Small intestine (tissue), 7 donors: Measurements from ENCODE around the gene LAMA5. TPM values are rescaled to one million over a fixed set of nuclear protein-coding genes. Genes with fewer than 3 reads are reported as not detected.

Experiments used
- DNase-seq, 2 donors: peaks; one replicate each; pipeline versions ENCODE4 v3.0.0 to v3.0.0-alpha.2; 2013
- FAIRE-seq: peaks from 2 replicates; lab custom pipeline; 2012; peaks lifted over from hg19 to GRCh38; lab: Jason Lieb, UNC
- H3K27ac ChIP-seq, 3 donors: one replicate each; pipeline ENCODE4 v1.5.1; 2013; ENCODE audit warnings: low read length in 2 of 3, mild to moderate bottlenecking in 2 of 3, control low read depth in 1 of 3, inconsistent platforms in 1 of 3, low read depth in 1 of 3, moderate library complexity in 1 of 3
- H3K27me3 ChIP-seq, 3 donors: one replicate each; pipeline ENCODE4 v1.6.1; 2013; ENCODE audit warnings: low read length in 3 of 3, inconsistent platforms in 1 of 3; ENCODE audit not compliant: control insufficient read depth in 3 of 3, insufficient read depth in 3 of 3
- H3K36me3 ChIP-seq, 3 donors: one replicate each; pipeline ENCODE4 v1.6.1; 2013; ENCODE audit warnings: low read length in 3 of 3, inconsistent platforms in 1 of 3, low read depth in 1 of 3, mild to moderate bottlenecking in 1 of 3, moderate library complexity in 1 of 3; ENCODE audit not compliant: control insufficient read depth in 3 of 3, insufficient read depth in 2 of 3
- H3K4me1 ChIP-seq, 3 donors: one replicate each; pipeline ENCODE4 v1.6.1; 2013; ENCODE audit warnings: low read length in 2 of 3, inconsistent platforms in 1 of 3, low read depth in 1 of 3, mild to moderate bottlenecking in 1 of 3, moderate library complexity in 1 of 3; ENCODE audit not compliant: control insufficient read depth in 3 of 3, insufficient read depth in 2 of 3
- H3K4me3 ChIP-seq, 3 donors: one replicate each; pipeline ENCODE4 v1.5.1; 2013; ENCODE audit warnings: low read length in 3 of 3, control low read depth in 1 of 3, inconsistent platforms in 1 of 3, low read depth in 1 of 3, mild to moderate bottlenecking in 1 of 3, moderate library complexity in 1 of 3
- H3K9me3 ChIP-seq, 2 donors: one replicate each; pipeline ENCODE4 v1.6.1; 2013; ENCODE audit warnings: low read depth in 1 of 2, low read length in 1 of 2; ENCODE audit not compliant: control insufficient read depth in 2 of 2, insufficient read depth in 1 of 2
- WGBS, 3 donors: extraction: QIAGEN DNeasy Blood & Tissue Kit; methylation state at CpG; one replicate each; pipeline ENCODE4 v1.1.7; 2013; 5-methylcytosine and 5-hydroxymethylcytosine counted together
- polyA plus RNA-seq, 4 donors: library from polyadenylated mRNA; stranded (reverse) in 3 of 4; unstranded in 1 of 4; fragments of 200-250 nt in 3 of 4; fragments of 120-200 nt in 1 of 4; gene quantifications; one replicate each; pipeline versions ENCODE4 v1.2.1 to v1.2.3, GENCODE V29; 2013
- donor health status: healthy with polysubstance abuse.
- donor health status: control.
- donor health status: control.
- donor health status: Bipolar disorder and iron deficiency.
- donor health status: healthy.

The LAMA5 gene
- polyA plus RNA-seq, 4 donors: 1.3 to 62.8 (median 23.0) TPM

DNA sequence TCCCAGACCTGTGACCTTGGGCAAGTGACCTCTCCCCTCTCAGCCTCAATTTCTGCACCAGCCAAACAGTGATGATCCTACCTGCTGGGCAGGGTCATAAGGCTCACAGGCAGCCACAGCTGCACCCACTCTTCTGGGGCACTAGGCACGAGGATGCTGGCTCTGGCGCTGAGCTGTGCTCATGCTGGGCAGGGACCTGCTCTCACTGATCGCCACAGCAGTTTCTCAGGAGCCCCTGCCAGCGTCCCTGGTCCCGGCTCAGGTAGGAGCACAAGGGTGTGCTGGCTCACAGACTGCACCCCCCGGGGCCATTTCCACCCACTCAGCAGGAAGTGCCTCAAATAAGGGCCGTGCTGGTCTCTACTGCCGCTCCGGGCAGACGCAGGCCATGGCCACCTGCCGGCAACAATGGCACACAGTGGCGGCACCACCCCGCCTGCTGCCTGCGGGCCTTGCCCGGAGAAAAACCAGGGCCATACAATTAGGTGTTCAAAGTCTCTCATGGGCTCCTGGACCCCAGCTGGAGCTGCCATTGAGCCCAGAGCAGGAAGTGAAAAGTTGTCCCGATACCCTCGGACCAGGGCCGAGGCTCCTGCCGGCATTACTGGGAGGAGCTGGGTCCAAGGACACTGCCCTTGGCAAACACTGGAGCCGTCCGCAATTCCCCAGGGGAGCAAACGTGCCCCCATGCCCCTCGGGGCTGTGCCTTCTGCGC lies 44.5 kb upstream of the LAMA5 start:
- H3K27me3 ChIP-seq: no peaks in the 10 kb centered on the region
- H3K4me3 ChIP-seq: peak overlapping the region in 2 of 3 donors; percentile 42 to 59
- peaks cover 0 to 41% (median 0%) of the 10 kb centered on the region in 3 donors for H3K36me3 ChIP-seq
- 23 to 57% (median 30%) methylated on average over 23 to 24 of the region's 24 CpGs for WGBS, 3 donors
- peak; percentile 76 to 80 for DNase-seq
- H3K9me3 ChIP-seq: no peaks in the 10 kb centered on the region
- peak overlapping the region; percentile 90 to 97 (median 93) for H3K27ac ChIP-seq
- peaks cover 0 to 82% (median 2%) of the 10 kb centered on the region in 3 donors for H3K4me1 ChIP-seq
- no peak for FAIRE-seq

DNA sequence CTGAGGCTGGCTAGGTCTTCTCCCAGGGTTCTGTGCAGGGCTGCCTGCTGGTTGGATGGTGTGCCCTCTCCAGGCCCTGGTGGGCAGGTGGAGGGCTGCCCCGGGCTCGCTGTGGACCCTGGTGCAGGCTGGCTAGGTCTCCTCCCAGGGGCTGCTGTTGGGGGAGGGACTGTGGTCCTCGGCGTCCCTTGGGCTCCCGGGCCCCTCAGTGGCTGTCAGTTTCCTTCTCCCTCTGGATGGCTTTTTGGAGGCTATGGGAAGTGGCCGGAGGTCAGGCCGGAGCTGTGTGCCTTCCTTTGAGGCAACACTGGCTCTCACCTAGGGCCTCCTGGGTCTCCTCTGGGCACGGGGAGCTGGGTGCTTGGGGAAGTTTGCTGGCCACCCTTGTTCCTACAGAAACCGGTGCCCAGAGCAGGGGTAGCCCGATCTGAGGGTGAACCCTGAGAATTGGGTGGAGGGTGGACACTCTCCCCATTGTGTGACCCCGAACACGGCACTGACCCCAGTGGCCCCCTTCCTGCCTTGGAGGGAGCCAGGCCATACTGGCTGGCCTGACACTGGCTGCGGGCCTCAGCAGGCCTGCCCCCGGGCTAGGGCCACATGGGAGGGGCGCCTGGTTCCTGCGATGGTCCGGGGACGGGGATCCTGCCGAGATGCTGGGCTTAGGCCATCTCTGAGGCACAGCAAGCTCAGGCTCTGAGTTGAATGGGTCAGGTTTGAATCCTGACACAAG lies 43.8 kb upstream of the LAMA5 start:
- peaks cover 2 to 87% (median 2%) of the 10 kb centered on the region in 3 donors for H3K4me1 ChIP-seq
- FAIRE-seq: no peak
- no peaks in the 10 kb centered on the region for H3K27me3 ChIP-seq
- H3K36me3 ChIP-seq: peaks cover 0 to 36% (median 0%) of the 10 kb centered on the region in 3 donors
- H3K9me3 ChIP-seq: no peaks in the 10 kb centered on the region
- peak in 1 of 2 donors; percentile 11 for DNase-seq
- peak overlapping the region in 2 of 3 donors; percentile 42 to 59 for H3K4me3 ChIP-seq
- 50 to 73% (median 60%) methylated on average over 16 to 19 of the region's 19 CpGs for WGBS, 3 donors
- H3K27ac ChIP-seq: peak overlapping the region; percentile 90 to 97 (median 93)

DNA sequence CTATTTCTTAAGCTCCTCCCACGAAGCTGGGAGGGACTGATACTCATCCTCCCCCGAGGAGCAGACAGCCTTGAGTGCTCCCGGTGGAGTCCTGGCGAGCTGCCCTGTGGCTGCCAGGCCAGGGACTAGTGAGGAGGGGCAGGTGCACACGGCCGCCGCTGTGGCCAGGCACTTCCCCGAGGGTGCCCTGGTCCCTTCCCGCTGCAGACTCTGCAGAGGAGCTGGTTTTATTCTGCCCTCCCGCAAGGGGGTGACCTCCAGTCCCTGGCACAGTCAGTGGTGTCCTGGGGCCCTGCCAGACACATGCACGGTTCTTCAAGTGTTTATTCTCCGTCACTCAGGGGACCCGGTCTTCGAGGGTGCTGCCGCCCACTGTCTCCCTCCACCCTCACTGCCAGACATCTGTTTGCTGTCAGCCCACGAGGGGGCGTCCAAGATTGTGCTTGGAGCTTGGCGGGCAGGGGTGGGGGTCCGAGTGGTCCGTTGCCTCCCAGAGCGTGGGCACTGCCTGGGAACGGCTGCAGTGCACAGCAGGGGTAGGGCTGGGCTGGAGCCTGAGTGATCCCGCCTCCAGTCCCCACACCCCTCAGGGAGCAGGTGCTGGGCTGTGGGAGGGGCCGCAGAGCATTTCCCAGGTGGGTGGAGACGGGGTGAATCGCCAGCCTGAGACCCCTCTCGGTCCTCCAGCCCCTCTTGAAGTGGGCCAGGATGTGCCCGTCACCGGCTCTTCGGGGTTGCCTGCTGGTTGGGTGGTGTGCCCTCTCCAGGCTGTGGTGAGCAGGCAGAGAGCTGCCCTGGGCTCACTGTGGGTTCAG lies 43.0 kb upstream of the LAMA5 start:
- peaks cover 2 to 89% (median 5%) of the 10 kb centered on the region in 3 donors for H3K4me1 ChIP-seq
- WGBS, 3 donors: 2 to 8% (median 6%) methylated on average over 29 to 30 of the region's 30 CpGs
- no peak for FAIRE-seq

DNA sequence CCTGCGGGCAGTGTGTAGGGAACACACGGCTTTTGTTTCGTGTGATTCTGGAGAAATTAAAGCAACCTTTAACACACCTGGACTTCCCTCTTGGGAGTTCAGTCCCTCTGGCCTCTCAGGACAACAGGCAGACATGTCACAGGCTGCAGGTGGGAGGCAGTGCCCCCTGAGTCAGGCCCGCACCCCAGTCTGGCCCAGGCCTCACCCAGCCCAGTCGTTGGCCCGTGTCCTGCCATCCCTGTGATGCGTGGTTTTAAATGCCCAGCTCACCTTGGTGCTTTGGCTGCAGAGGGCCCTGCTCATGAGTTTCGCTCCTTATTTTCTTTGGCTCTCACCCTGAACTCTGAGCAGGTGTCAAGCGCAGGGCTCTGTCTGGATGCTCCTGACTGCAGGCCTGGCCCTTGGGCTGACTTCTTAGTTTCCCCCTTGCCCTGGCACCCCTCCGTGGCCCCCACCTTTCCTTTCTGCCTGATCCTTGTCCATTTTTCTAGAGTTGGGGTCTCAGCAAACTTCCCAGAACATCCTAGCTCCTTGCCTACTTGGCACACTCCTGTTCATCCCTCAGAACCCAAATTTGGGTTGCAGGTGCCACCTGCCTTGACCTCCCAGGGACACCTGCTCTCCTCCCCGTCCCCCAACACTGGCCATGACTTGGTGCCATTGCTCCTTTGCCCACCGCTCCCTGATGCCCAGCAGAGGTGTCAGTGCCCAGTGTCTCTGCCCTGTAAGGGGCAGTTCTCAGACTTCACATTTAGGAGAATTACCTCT lies 42.2 kb upstream of the LAMA5 start:
- H3K4me1 ChIP-seq: peaks cover under 1 to 82% (median 5%) of the 10 kb centered on the region in 3 donors
- DNase-seq (no peak), FAIRE-seq (no peak)
- peak overlapping the region; percentile 90 to 97 (median 93) for H3K27ac ChIP-seq
- H3K4me3 ChIP-seq: no peak overlapping the region
- 64 to 83% (median 80%) methylated on average over 12 of the region's 12 CpGs for WGBS, 3 donors
- H3K9me3 ChIP-seq: no peaks in the 10 kb centered on the region
- peaks cover 0 to 36% (median 0%) of the 10 kb centered on the region in 3 donors for H3K36me3 ChIP-seq
- H3K27me3 ChIP-seq: no peaks in the 10 kb centered on the region

More for the DNA sequence above, 43.0 kb upstream of the LAMA5 start:
- DNase-seq: peak; percentile 73 to 83
- Histone ChIP-seq H3K4me3 (peak overlapping the region in 2 of 3 donors; percentile 21 to 59), H3K36me3 (peaks cover 0 to 36% (median 0%) of the 10 kb centered on the region in 3 donors), H3K9me3 (no peaks in the 10 kb centered on the region), H3K27me3 (no peaks in the 10 kb centered on the region), H3K27ac (peak overlapping the region; percentile 90 to 97 (median 93))

DNA sequence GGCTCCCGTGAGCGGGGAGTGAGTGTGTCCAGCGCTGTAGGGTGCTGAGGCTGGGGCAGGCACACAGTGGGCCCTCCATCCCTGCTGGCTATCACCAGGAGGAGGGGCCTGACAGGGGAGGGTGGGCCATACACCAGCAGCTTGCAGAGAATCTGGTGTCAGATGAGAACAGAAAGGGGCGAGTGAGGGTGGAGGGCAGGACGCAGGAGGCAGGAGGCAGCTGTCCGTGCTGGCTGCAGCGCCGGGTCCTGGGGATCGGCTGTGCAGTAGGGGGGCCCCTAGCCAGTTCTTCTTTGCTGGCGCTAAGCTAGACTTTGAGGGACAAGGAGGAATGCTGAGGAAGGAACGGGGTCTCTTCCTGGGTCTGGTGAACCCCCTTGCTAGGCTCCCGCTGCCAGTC lies 41.5 kb upstream of the LAMA5 start:
- WGBS, 3 donors: 78 to 92% (median 82%) methylated on average over 12 of the region's 12 CpGs

DNA sequence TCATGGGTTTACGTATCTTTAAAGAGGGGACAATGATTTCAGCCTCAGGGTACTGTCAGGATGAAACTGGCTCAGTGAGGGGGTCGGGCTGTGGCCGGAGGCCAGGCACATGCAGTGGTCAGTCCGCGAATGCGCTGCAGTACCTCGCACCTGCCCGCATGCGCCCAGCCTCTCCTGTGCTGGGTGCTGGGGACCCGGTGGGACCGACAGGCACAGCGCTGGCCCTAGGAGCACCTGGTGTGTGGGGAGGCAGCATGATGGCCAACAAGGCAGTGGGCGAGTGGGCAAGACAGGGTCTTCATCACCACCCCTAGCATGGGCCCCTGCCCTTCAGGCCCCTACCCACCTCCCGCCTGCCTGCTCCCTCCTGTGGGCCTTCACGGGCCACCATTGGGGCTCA lies 40.9 kb upstream of the LAMA5 start:
- DNase-seq: no peak

More for the DNA sequence above, 41.5 kb upstream of the LAMA5 start:
- Histone ChIP-seq H3K27ac (no peak overlapping the region), H3K4me3 (no peak overlapping the region), H3K36me3 (peaks cover 0 to 36% (median 0%) of the 10 kb centered on the region in 3 donors), H3K27me3 (no peaks in the 10 kb centered on the region), H3K9me3 (no peaks in the 10 kb centered on the region), H3K4me1 (peaks cover 0 to 76% (median 5%) of the 10 kb centered on the region in 3 donors)
- FAIRE-seq: no peak
- DNase-seq: no peak

DNA sequence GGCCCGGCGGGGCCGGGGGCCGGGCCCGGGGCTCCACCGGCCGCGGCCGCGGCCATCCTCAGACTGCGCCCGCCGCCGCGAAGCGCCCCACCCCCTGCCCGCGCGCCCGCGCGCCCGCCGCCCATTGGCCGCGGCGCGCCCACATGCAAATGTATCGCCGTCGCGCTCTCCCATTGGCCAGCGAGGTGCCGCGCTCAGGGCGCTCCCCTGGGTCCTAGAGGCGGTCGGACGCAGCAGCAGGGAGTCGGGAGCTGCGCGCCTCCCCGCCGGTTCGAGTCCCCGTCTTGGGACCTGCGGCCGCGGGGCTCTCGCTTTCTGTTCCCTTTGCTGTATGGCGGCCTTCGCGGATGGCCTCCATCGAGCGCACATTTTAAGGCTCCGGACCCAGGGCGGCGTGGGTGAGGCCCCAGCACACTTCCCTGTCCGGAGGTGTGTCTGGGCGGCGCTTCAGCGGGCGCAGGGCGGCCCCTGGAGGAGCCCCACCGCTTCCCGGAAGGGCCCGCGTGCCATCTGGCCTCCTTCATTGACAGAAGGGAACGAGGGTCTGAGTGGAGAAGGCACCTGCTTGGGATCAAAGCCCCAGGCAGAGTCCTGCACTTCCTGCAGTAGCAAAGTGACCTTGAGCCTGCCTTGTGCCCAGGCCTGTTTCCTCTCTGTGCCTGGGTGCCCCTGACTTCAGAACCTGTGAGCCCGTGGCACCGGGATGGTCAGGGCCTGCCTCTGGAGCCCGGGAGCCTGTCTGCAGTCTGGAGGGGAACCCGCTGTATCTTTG lies 40.3 kb upstream of the LAMA5 start, which contains the start of gene CABLES2:
CABLES2 (minus strand) TSS at position 65 of the 772 bp plus-strand sequence; CDS start at position 56, 9 bp downstream.
- Histone ChIP-seq H3K4me1 (peaks cover 0 to 65% (median 5%) of the 10 kb centered on the region in 3 donors), H3K9me3 (no peaks in the 10 kb centered on the region), H3K36me3 (peaks cover 0 to 49% (median 0%) of the 10 kb centered on the region in 3 donors), H3K4me3 (peak within 1 kb of the TSS; percentile 70 to 93 (median 74)), H3K27ac (peak within 1 kb of the TSS; percentile 49 to 76 (median 74)), H3K27me3 (no peaks in the 10 kb centered on the region)
- no peak for FAIRE-seq
- DNase-seq: peak; percentile 94 to 97
- WGBS, 3 donors: 3 to 5% (median 4%) methylated on average over 40 to 73 of the region's 73 CpGs

More for the DNA sequence above, 40.9 kb upstream of the LAMA5 start:
- WGBS, 3 donors: 56 to 90% (median 72%) methylated on average over 15 of the region's 15 CpGs
- no peaks in the 10 kb centered on the region for H3K9me3 ChIP-seq
- no peak for FAIRE-seq
- peaks cover 0 to 70% (median 5%) of the 10 kb centered on the region in 3 donors for H3K4me1 ChIP-seq
- H3K27me3 ChIP-seq: no peaks in the 10 kb centered on the region
- H3K27ac ChIP-seq: peak overlapping the region; percentile 49 to 76 (median 74)
- H3K4me3 ChIP-seq: peak overlapping the region in 1 of 3 donors; percentile 93
- peaks cover 0 to 42% (median 0%) of the 10 kb centered on the region in 3 donors for H3K36me3 ChIP-seq
